Type B pancreatic cell (in vitro differentiated cells): ENCODE results near the gene TFR2. TPM values are rescaled to one million over a fixed set of nuclear protein-coding genes. Genes with fewer than 3 reads are reported as not detected.

Experiments
- DNase-seq: peaks from one replicate; pipeline ENCODE4 v3.0.0; 2021; ENCODE audit warnings: mixed read lengths; ENCODE audit not compliant: unreplicated experiment; ENCODE audit errors: extremely low spot score
- H3K27ac Mint-ChIP-seq: 2 replicates; pipeline ENCODE4 v1.8.0; 2021; ENCODE audit warnings: mild to moderate bottlenecking, mixed read lengths
- H3K27me3 Mint-ChIP-seq: 2 replicates; pipeline ENCODE4 v1.8.0; 2021; ENCODE audit warnings: mixed read lengths
- H3K36me3 Mint-ChIP-seq: 2 replicates; pipeline ENCODE4 v1.8.0; 2021; ENCODE audit warnings: mixed read lengths
- H3K4me1 Mint-ChIP-seq: one replicate; pipeline ENCODE4 v1.8.0; 2021; ENCODE audit warnings: mixed read lengths; ENCODE audit not compliant: unreplicated experiment
- H3K4me3 Mint-ChIP-seq: 2 replicates; pipeline ENCODE4 v1.8.0; 2021; ENCODE audit warnings: mild to moderate bottlenecking, mixed read lengths
- H3K9me3 Mint-ChIP-seq: 2 replicates; pipeline ENCODE4 v1.8.0; 2021; ENCODE audit warnings: mixed read lengths
- total RNA-seq: library from RNA; stranded (reverse); gene quantifications from 2 replicates; pipeline ENCODE4 v1.2.1, GENCODE V29; 2021; ENCODE audit warnings: low replicate concordance
- TF ChIP-seq, protein P1 (sequence below): fragments of 200-600 bp; sonication (generic); conservative IDR thresholded peaks from 2 replicates; pipeline ENCODE4 v1.5.0; 2021; ENCODE audit warnings: antibody characterized with exemption, mild to moderate bottlenecking

The TFR2 gene
- total RNA-seq, 1 donor from 2014 or later, result 1.8 TPM

DNA sequence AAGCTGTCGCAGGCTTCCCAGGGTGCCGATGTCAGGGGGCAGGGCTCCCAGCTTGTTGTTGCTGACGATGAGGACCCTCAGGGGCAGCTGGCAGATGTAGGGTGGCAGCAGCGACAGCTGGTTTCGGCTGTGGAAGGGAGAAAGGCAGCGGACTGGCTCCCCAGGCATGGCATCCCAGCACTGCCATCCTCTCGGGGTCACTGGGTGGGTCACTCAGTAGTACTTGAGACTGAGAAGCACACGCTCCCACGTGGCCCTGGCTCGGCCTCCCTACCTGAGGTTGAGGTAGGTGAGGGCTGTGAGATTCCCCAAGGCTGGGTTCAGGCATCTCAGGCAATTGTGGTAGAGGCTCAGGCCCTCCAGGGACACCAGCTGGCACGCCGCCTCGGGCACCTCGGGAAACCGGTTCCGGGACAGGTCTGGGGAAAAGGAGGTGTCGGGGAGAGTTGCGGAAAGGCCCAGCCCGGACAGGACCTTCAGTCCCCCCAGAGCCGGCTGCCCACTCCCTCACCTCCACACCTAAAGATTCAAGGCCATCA lies 59.2 kb downstream of the TFR2 start:
- H3K4me1 Mint-ChIP-seq, result peaks cover 7% of the 10 kb centered on the region
- H3K4me3 Mint-ChIP-seq, result peak overlapping the region; percentile 65
- no peaks in the 10 kb centered on the region for H3K27me3 Mint-ChIP-seq
- no peaks in the 10 kb centered on the region for H3K9me3 Mint-ChIP-seq
- H3K27ac Mint-ChIP-seq, result no peak overlapping the region
- no peaks in the 10 kb centered on the region for H3K36me3 Mint-ChIP-seq
- TF ChIP-seq, protein P1, sequence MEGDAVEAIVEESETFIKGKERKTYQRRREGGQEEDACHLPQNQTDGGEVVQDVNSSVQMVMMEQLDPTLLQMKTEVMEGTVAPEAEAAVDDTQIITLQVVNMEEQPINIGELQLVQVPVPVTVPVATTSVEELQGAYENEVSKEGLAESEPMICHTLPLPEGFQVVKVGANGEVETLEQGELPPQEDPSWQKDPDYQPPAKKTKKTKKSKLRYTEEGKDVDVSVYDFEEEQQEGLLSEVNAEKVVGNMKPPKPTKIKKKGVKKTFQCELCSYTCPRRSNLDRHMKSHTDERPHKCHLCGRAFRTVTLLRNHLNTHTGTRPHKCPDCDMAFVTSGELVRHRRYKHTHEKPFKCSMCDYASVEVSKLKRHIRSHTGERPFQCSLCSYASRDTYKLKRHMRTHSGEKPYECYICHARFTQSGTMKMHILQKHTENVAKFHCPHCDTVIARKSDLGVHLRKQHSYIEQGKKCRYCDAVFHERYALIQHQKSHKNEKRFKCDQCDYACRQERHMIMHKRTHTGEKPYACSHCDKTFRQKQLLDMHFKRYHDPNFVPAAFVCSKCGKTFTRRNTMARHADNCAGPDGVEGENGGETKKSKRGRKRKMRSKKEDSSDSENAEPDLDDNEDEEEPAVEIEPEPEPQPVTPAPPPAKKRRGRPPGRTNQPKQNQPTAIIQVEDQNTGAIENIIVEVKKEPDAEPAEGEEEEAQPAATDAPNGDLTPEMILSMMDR, result no peak
- DNase-seq, result no peak

DNA sequence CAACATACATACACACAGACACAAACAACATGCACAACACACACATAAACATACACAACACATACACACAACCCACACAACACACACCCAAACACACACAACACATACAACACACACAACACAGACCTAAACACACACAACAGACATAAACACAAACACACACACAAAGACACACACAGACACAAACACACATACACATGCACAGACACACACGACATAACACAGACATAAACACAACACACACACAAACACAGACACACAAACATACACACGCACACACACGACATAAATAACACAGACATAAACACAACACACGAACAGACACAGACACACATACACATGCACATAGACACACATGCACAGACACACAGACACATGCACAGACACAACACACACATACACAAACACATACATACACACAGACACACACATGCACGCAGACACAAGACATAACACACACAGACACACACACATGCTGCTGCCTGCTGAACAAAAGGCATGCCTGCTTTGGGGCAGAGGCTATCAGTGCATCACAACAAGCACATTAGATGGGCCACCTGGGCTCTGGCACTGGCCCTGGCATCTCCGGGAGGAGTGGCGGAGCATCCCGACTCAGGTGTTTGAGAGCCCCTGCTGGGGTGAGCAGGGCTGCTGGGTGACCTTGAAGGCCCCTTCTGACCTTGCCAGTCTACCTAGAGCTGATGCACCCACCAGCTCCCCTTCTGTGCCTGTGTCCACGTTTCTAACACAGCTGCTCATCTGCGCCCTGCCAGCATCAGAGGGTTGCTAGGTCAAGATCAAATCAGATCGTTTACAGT lies 60.7 kb downstream of the TFR2 start:
- H3K9me3 Mint-ChIP-seq, result no peaks in the 10 kb centered on the region

DNA sequence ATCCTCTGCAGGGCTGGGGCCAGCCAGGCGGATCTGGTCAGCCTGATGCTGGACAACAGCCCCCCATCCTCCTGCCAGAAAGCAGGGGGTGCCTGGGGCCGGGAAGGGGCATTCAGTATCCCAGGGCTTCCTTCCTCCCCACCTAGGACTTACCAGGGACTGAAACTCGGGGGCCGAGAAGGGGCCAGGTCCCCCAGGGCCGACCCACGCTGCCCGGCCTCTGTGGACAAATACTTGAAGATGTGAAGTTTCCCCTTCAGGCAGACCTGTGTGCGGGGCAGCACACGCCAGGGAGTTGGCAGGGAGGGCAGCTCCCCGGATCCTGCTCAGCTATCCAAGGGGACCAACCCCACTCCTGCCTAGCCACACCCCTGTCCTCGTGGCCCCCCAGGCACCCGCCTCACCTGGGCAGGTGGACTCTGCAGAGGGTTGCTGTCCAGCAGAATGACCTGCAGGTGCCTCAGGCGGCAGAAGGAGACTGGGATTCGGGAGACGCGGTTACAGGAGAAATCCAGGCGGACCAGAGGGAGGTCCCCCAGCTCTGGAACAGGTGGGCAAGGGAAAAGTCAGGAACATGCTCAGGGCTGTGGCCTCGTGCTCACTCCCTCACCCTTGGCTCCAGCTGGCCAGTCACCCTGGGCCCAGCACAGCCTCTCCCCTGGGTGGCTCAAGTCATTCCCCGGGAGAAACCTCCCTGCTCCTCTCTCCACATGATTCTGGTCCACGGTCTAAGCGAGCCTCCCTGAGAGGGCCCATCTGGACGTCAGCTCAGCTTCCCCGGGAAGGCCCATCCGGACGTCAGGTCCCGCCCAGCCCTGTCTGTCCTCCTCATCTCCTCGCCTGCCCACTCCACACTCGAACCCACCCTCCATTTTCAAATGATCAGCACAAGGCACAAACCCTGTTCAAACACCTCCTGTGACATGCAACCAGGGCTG lies 62.8 kb downstream of the TFR2 start:
- H3K27ac Mint-ChIP-seq, result no peak overlapping the region
- TF ChIP-seq, protein P1, result no peak
- no peaks in the 10 kb centered on the region for H3K9me3 Mint-ChIP-seq
- H3K4me3 Mint-ChIP-seq, result no peak overlapping the region
- peaks cover 1% of the 10 kb centered on the region for H3K4me1 Mint-ChIP-seq
- no peak for DNase-seq
- no peaks in the 10 kb centered on the region for H3K36me3 Mint-ChIP-seq
- no peaks in the 10 kb centered on the region for H3K27me3 Mint-ChIP-seq

More for the DNA sequence above, 60.7 kb downstream of the TFR2 start:
- no peaks in the 10 kb centered on the region for H3K36me3 Mint-ChIP-seq
- no peaks in the 10 kb centered on the region for H3K27me3 Mint-ChIP-seq
- no peak for DNase-seq
- peaks cover 7% of the 10 kb centered on the region for H3K4me1 Mint-ChIP-seq
- TF ChIP-seq, protein P1, result no peak
- H3K4me3 Mint-ChIP-seq, result no peak overlapping the region
- H3K27ac Mint-ChIP-seq, result no peak overlapping the region

DNA sequence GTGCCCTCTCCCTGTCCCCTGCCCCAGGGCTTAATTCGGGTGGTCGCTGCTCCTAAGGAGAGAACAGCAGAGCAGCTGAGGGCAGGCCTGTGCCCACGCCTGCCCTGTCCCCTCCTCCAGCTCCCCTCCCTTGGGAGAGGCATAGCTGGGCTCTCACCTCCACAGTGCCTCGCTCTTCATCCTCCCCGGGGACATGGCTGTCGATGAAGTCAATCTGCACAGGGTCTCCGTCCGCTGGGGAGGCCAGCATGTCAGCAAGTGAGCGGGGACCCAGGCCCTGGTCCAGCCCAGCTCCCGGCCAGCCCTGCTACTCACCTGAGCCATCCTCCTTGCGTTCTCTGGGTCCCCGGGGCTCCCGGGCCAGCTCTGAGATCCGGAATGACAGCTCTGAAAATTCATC lies 63.8 kb downstream of the TFR2 start:
- Mint-ChIP-seq H3K27me3 (no peaks in the 10 kb centered on the region), H3K4me1 (peaks cover under 1% of the 10 kb centered on the region), H3K4me3 (no peak overlapping the region), H3K9me3 (no peaks in the 10 kb centered on the region), H3K36me3 (no peaks in the 10 kb centered on the region), H3K27ac (no peak overlapping the region)
- TF ChIP-seq, protein P1, result no peak
- DNase-seq, result no peak

DNA sequence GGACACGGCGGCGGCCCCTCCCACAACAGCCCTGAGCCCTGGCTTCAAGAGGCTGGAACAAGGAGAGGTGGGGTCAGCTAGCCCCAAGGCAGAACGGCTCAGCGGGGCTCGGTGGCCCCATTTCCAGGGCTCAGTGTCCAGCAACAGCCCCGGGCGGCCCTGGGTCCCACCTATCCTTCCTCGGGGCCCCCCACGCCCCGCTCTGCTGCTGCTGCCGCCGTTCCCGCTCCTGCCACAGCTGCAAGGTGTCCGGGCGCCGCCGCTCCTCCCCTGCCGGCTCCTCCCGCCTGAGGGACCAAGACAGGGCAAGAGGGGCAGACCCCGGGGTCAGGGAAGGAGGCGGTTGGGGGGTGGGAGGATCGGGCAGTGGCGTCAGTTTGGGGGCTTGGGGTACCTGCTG lies 64.2 kb downstream of the TFR2 start:
- H3K27me3 Mint-ChIP-seq, result no peaks in the 10 kb centered on the region
- H3K9me3 Mint-ChIP-seq, result no peaks in the 10 kb centered on the region
- no peaks in the 10 kb centered on the region for H3K36me3 Mint-ChIP-seq
- H3K4me3 Mint-ChIP-seq, result no peak overlapping the region
- no peak overlapping the region for H3K27ac Mint-ChIP-seq
- peaks cover 4% of the 10 kb centered on the region for H3K4me1 Mint-ChIP-seq
- no peak for DNase-seq
- TF ChIP-seq, protein P1, result no peak
